H9 (cell line): Measurements from ENCODE around the gene SFMBT1. TPM values are rescaled to one million over a fixed set of nuclear protein-coding genes. Genes with fewer than 3 reads are reported as not detected.

Experiments used
- DNase-seq: peaks from one replicate; pipeline ENCODE4 v3.0.0-alpha.2; 2017
- H2AFZ ChIP-seq: one replicate; pipeline ENCODE4 v1.6.1; 2013; ENCODE audit warnings: mild to moderate bottlenecking, low read length, control low read depth, moderate library complexity
- H2AK5ac ChIP-seq: 2 replicates; pipeline ENCODE4 v1.6.1; 2013; ENCODE audit warnings: low read length, control low read depth, mixed read lengths; ENCODE audit not compliant: insufficient read length
- H2BK120ac ChIP-seq: one replicate; pipeline ENCODE4 v1.6.1; 2013; ENCODE audit warnings: low read depth, mild to moderate bottlenecking, low read length, control low read depth, inconsistent platforms; ENCODE audit not compliant: poor library complexity, severe bottlenecking
- H2BK12ac ChIP-seq: 2 replicates; pipeline ENCODE4 v1.6.1; 2013; ENCODE audit warnings: low read length, control low read depth, mixed read lengths, low read depth; ENCODE audit not compliant: insufficient read length
- H2BK15ac ChIP-seq: 2 replicates; pipeline ENCODE4 v1.6.1; 2013; ENCODE audit warnings: low read depth, low read length, control low read depth
- H2BK20ac ChIP-seq: one replicate; pipeline ENCODE4 v1.6.1; 2013; ENCODE audit warnings: low read depth, mild to moderate bottlenecking, low read length, control low read depth, inconsistent platforms; ENCODE audit not compliant: poor library complexity, severe bottlenecking
- H2BK5ac ChIP-seq: 2 replicates; pipeline ENCODE4 v1.6.1; 2013; ENCODE audit warnings: low read length, control low read depth, mixed read lengths; ENCODE audit not compliant: insufficient read length
- H3K14ac ChIP-seq: 2 replicates; pipeline ENCODE4 v1.6.1; 2013; ENCODE audit warnings: low read length, control low read depth; ENCODE audit not compliant: insufficient read depth
- H3K18ac ChIP-seq: 2 replicates; pipeline ENCODE4 v1.6.1; 2013; ENCODE audit warnings: low read depth, mild to moderate bottlenecking, mixed read lengths, low read length, control low read depth; ENCODE audit not compliant: insufficient read length
- H3K23ac ChIP-seq: 2 replicates; pipeline ENCODE4 v1.6.1; 2013; ENCODE audit warnings: low read length, control low read depth, mixed read lengths, low read depth; ENCODE audit not compliant: insufficient read length
- H3K23me2 ChIP-seq: 2 replicates; pipeline ENCODE4 v1.6.1; 2013; ENCODE audit warnings: low read depth, mild to moderate bottlenecking, mixed read lengths, low read length, control low read depth; ENCODE audit not compliant: insufficient read length, poor library complexity, severe bottlenecking
- H3K27ac ChIP-seq: 2 replicates; pipeline ENCODE4 v1.5.1; 2013; ENCODE audit warnings: low read length, control low read depth, mixed read lengths, low read depth; ENCODE audit not compliant: insufficient read length
- H3K27me3 ChIP-seq: 2 replicates; pipeline ENCODE4 v1.6.1; 2013; ENCODE audit warnings: low read length, control low read depth, inconsistent platforms; ENCODE audit not compliant: insufficient read depth
- H3K4ac ChIP-seq: 2 replicates; pipeline ENCODE4 v1.6.1; 2013; ENCODE audit warnings: low read depth, mild to moderate bottlenecking, control low read depth, inconsistent platforms, low read length, moderate library complexity
- H3K4me1 ChIP-seq: 2 replicates; pipeline ENCODE4 v1.6.1; 2013; ENCODE audit warnings: low read length, control low read depth, inconsistent platforms; ENCODE audit not compliant: insufficient read depth
- H3K4me2 ChIP-seq: 2 replicates; pipeline ENCODE4 v1.6.1; 2013; ENCODE audit warnings: low read length, control low read depth, mixed read lengths; ENCODE audit not compliant: insufficient read length, insufficient read depth
- H3K56ac ChIP-seq: 2 replicates; pipeline ENCODE4 v1.6.1; 2013; ENCODE audit warnings: low read depth, mild to moderate bottlenecking, mixed read lengths, low read length, control low read depth; ENCODE audit not compliant: insufficient read length
- H3K79me1 ChIP-seq: 2 replicates; pipeline ENCODE4 v1.6.1; 2013; ENCODE audit warnings: low read depth, mild to moderate bottlenecking, moderate library complexity, low read length, control low read depth, inconsistent platforms; ENCODE audit not compliant: insufficient read depth, poor library complexity, severe bottlenecking
- H3K79me2 ChIP-seq: 2 replicates; pipeline ENCODE4 v1.6.1; 2013; ENCODE audit warnings: low read length, control low read depth, inconsistent platforms; ENCODE audit not compliant: insufficient read depth
- H3K9ac ChIP-seq: 2 replicates; pipeline ENCODE4 v1.6.1; 2013; ENCODE audit warnings: low read length, control low read depth, mixed read lengths; ENCODE audit not compliant: insufficient read length; ENCODE audit errors: extremely low read depth
- H3K9me3 ChIP-seq: one replicate; pipeline ENCODE4 v1.6.1; 2013; ENCODE audit warnings: low read depth, low read length, inconsistent platforms; ENCODE audit not compliant: control insufficient read depth
- H3T11ph ChIP-seq: one replicate; pipeline ENCODE4 v1.6.1; 2013; ENCODE audit warnings: mild to moderate bottlenecking, low read length, control low read depth, inconsistent platforms
- H4K20me1 ChIP-seq: one replicate; pipeline ENCODE4 v1.6.1; 2013; ENCODE audit not compliant: control insufficient read depth, insufficient read length, insufficient read depth
- H4K5ac ChIP-seq: 2 replicates; pipeline ENCODE4 v1.6.1; 2013; ENCODE audit warnings: low read depth, mild to moderate bottlenecking, mixed read lengths, low read length, control low read depth; ENCODE audit not compliant: insufficient read length
- H4K8ac ChIP-seq: replicated peaks from 2 replicates; pipeline ENCODE4 v1.6.1; 2013; ENCODE audit warnings: low read length, control low read depth, mixed read lengths, low read depth; ENCODE audit not compliant: insufficient read length
- H4K91ac ChIP-seq: 2 replicates; pipeline ENCODE4 v1.6.1; 2013; ENCODE audit warnings: low read depth, mild to moderate bottlenecking, moderate library complexity, mixed read lengths, low read length, control low read depth; ENCODE audit not compliant: insufficient read length
- H3K27ac Mint-ChIP-seq, 3 experiments: 2 replicates in 2 of 3; 3 replicates in 1 of 3; pipeline ENCODE4 v1.8.0; 2020 to 2021; ENCODE audit warnings: mixed read lengths in 3 of 3, mild to moderate bottlenecking in 1 of 3, moderate library complexity in 1 of 3
- H3K27me3 Mint-ChIP-seq: 2 replicates; pipeline ENCODE4 v1.8.0; 2021; ENCODE audit warnings: low read depth, mild to moderate bottlenecking, moderate library complexity, mixed read lengths
- H3K36me3 Mint-ChIP-seq, 3 experiments: 2 replicates in 2 of 3; 3 replicates in 1 of 3; pipeline ENCODE4 v1.8.0; 2020 to 2021; ENCODE audit warnings: low read depth in 3 of 3, mixed read lengths in 3 of 3; ENCODE audit not compliant: insufficient read depth in 1 of 3
- H3K4me1 Mint-ChIP-seq, 2 experiments: 2 replicates each; pipeline ENCODE4 v1.8.0; 2020; ENCODE audit warnings: mixed read lengths in 2 of 2
- H3K4me3 Mint-ChIP-seq, 2 experiments: 2 replicates in 1 of 2; 3 replicates in 1 of 2; pipeline ENCODE4 v1.8.0; 2020 to 2021; ENCODE audit warnings: mild to moderate bottlenecking in 2 of 2, mixed read lengths in 2 of 2, moderate library complexity in 1 of 2
- H3K9me3 Mint-ChIP-seq, 2 experiments: 2 replicates in 1 of 2; 3 replicates in 1 of 2; pipeline ENCODE4 v1.8.0; 2020; ENCODE audit warnings: mild to moderate bottlenecking in 2 of 2, mixed read lengths in 2 of 2, moderate library complexity in 1 of 2
- WGBS: extraction: QIAGEN DNeasy Blood & Tissue Kit; methylation state at CpG from one replicate; pipeline ENCODE4 v1.1.7; 2013; ENCODE audit warnings: missing lambda C conversion rate, low lambda C conversion rate, mixed read lengths; ENCODE audit not compliant: insufficient read length; ENCODE audit errors: extremely low coverage; 5-methylcytosine and 5-hydroxymethylcytosine counted together
- total RNA-seq: library from RNA; stranded (reverse); gene quantifications from 2 replicates; pipeline ENCODE4 v1.2.1, GENCODE V29; 2021
- TF ChIP-seq, protein P1 (sequence below): fragments of 200-600 bp; sonication (generic); conservative IDR thresholded peaks from 3 replicates; pipeline ENCODE4 v1.8.0; 2021; ENCODE audit warnings: antibody characterized with exemption, mild to moderate bottlenecking

SFMBT1 gene
- total RNA-seq, 1 experiment from 2014 or later: 15.3 TPM

DNA sequence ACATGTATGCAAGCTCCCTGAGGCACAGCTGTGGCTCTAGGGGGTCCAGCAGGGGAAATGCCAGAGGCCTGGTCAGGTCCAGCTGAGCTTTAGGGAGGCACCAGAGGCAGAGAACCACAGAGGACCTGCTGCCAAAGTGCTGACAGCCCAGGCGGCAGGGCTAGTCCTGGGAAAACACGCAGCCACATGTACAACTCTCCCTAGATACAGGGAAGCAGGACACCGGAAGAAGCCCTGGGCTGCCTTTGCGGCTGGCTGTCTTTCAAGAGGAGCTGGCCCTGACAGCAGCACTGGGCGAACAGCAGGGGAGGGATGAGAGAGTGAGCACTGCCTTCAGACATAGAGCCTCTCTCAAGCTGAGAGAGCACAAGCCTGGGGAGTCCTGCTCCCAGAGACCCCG lies 43.6 kb upstream of the SFMBT1 start:
- H3K23me2 ChIP-seq: no peaks in the 10 kb centered on the region
- H2BK12ac ChIP-seq: no peak overlapping the region
- no peaks in the 10 kb centered on the region for H3K79me1 ChIP-seq
- H2BK15ac ChIP-seq: no peak overlapping the region
- no peak overlapping the region for H2BK5ac ChIP-seq
- TF ChIP-seq, protein P1, sequence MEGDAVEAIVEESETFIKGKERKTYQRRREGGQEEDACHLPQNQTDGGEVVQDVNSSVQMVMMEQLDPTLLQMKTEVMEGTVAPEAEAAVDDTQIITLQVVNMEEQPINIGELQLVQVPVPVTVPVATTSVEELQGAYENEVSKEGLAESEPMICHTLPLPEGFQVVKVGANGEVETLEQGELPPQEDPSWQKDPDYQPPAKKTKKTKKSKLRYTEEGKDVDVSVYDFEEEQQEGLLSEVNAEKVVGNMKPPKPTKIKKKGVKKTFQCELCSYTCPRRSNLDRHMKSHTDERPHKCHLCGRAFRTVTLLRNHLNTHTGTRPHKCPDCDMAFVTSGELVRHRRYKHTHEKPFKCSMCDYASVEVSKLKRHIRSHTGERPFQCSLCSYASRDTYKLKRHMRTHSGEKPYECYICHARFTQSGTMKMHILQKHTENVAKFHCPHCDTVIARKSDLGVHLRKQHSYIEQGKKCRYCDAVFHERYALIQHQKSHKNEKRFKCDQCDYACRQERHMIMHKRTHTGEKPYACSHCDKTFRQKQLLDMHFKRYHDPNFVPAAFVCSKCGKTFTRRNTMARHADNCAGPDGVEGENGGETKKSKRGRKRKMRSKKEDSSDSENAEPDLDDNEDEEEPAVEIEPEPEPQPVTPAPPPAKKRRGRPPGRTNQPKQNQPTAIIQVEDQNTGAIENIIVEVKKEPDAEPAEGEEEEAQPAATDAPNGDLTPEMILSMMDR: no peak
- no peaks in the 10 kb centered on the region for H3K4me1 ChIP-seq
- H3K14ac ChIP-seq: no peak overlapping the region; the same call in 1 of the 2 replicates
- H3K4me3 Mint-ChIP-seq: no peak overlapping the region
- no peak overlapping the region for H2AFZ ChIP-seq
- no peak overlapping the region for H2BK120ac ChIP-seq
- H3K27ac ChIP-seq: no peak overlapping the region
- no peaks in the 10 kb centered on the region for H3K27me3 Mint-ChIP-seq
- H3K9me3 Mint-ChIP-seq: no peaks in the 10 kb centered on the region
- no peaks in the 10 kb centered on the region for H3K79me2 ChIP-seq
- H3K27ac Mint-ChIP-seq: no peak overlapping the region; a peak in 3 of 7 replicates
- H3T11ph ChIP-seq: no peak overlapping the region
- H2AK5ac ChIP-seq: no peak overlapping the region
- H3K27me3 ChIP-seq: no peaks in the 10 kb centered on the region
- H4K5ac ChIP-seq: no peak overlapping the region
- peaks cover 0 to 14% (median 9%) of the 10 kb centered on the region in 3 experiments; a peak in 6 of 7 replicates for H3K36me3 Mint-ChIP-seq
- no peaks in the 10 kb centered on the region for H3K9me3 ChIP-seq
- H3K4ac ChIP-seq: no peak overlapping the region
- WGBS: no CpG with 5 or more reads among the region's 6 CpGs
- no peak overlapping the region for H3K23ac ChIP-seq
- H2BK20ac ChIP-seq: no peak overlapping the region
- H3K56ac ChIP-seq: no peak overlapping the region
- H3K4me2 ChIP-seq: no peak overlapping the region
- no peak overlapping the region for H3K9ac ChIP-seq
- H4K91ac ChIP-seq: no peak overlapping the region
- H4K20me1 ChIP-seq: no peaks in the 10 kb centered on the region
- peaks cover 0 to 2% of the 10 kb centered on the region in 2 experiments; a peak in 1 of 4 replicates for H3K4me1 Mint-ChIP-seq
- no peak for DNase-seq
- H4K8ac ChIP-seq: no peak overlapping the region
- H3K18ac ChIP-seq: no peak overlapping the region
